GM12878 (cell line): Measurements from ENCODE around the gene ARHGEF25.

Experiments
- BCLAF1 ChIP-seq: fragments of 450-650 bp; IDR thresholded peaks from 2 replicates; pipeline ENCODE4 v1.6.1; 2017; ENCODE audit warnings: antibody characterized with exemption, mild to moderate bottlenecking, moderate library complexity
- CHD2 ChIP-seq: IDR thresholded peaks from 2 replicates; pipeline ENCODE4 v1.6.1; 2011; ENCODE audit warnings: low read depth, low read length, improper control_type of control experiment, borderline replicate concordance
- SMC3 ChIP-seq: IDR thresholded peaks from 2 replicates; pipeline ENCODE4 v1.6.1; 2011; ENCODE audit warnings: low read length, improper control_type of control experiment, borderline replicate concordance
- USF2 ChIP-seq: IDR thresholded peaks from 2 replicates; pipeline ENCODE4 v1.6.1; 2011; ENCODE audit warnings: low read depth, low read length, improper control_type of control experiment, borderline replicate concordance
- ZNF24 ChIP-seq: fragments of 450-650 bp; IDR thresholded peaks from 2 replicates; pipeline ENCODE4 v1.6.1; 2017; ENCODE audit warnings: antibody characterized with exemption, mild to moderate bottlenecking
- TF ChIP-seq, protein P1 (sequence below): IDR thresholded peaks from 2 replicates; pipeline ENCODE4 v1.6.1; 2011; ENCODE audit warnings: low read depth, mild to moderate bottlenecking, low read length, moderate library complexity, borderline replicate concordance; ENCODE audit errors: extremely low read depth
- TF ChIP-seq, protein P2 (sequence below), 3 experiments: IDR thresholded peaks in 2 of 3; conservative IDR thresholded peaks in 1 of 3; 2 replicates each; pipeline ENCODE4 v1.5.1; 2011; ENCODE audit warnings: low read depth in 3 of 3, low read length in 3 of 3, mild to moderate bottlenecking in 3 of 3, control low read depth in 2 of 3, moderate library complexity in 2 of 3, inconsistent platforms in 1 of 3, mixed read lengths in 1 of 3; ENCODE audit not compliant: control insufficient read depth in 2 of 3, insufficient read depth in 1 of 3; ENCODE audit errors: extremely low read depth in 1 of 3

DNA sequence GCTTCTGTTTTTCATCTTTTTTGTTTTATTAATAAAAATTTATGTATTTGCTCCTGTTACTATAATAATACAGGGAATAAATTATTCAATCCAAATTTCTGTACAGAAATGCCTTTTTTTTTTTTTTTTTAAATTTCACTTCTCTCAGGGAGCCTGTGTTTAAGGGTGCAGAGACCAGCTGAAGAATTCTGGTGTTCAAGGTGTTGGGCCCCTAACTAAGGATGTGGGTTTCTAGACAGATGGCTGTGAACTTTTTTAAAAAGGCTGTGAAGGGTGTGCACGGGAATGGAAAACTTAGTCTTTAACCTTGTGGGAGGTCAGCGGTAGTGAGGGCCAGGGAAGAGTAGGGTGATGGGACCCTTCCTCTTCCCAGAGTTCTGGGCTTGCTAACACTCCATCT is 7.9 kb upstream of the ARHGEF25 start:
- TF ChIP-seq SMC3, result no peak
- no peak for TF ChIP-seq CHD2
- TF ChIP-seq USF2, result no peak
- TF ChIP-seq, protein P1, sequence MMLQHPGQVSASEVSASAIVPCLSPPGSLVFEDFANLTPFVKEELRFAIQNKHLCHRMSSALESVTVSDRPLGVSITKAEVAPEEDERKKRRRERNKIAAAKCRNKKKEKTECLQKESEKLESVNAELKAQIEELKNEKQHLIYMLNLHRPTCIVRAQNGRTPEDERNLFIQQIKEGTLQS, result no peak
- TF ChIP-seq, protein P2, sequence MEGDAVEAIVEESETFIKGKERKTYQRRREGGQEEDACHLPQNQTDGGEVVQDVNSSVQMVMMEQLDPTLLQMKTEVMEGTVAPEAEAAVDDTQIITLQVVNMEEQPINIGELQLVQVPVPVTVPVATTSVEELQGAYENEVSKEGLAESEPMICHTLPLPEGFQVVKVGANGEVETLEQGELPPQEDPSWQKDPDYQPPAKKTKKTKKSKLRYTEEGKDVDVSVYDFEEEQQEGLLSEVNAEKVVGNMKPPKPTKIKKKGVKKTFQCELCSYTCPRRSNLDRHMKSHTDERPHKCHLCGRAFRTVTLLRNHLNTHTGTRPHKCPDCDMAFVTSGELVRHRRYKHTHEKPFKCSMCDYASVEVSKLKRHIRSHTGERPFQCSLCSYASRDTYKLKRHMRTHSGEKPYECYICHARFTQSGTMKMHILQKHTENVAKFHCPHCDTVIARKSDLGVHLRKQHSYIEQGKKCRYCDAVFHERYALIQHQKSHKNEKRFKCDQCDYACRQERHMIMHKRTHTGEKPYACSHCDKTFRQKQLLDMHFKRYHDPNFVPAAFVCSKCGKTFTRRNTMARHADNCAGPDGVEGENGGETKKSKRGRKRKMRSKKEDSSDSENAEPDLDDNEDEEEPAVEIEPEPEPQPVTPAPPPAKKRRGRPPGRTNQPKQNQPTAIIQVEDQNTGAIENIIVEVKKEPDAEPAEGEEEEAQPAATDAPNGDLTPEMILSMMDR (IDR thresholded peaks at IDR 0.05 in 2 of 3, conservative IDR thresholded peaks at IDR 0.05 in 1 of 3; ENCODE audit: control insufficient read depth in 2 of 3, extremely low read depth in 1 of 3, insufficient read depth in 1 of 3, low read depth in 3 of 3, low read length in 3 of 3), result no peak
- TF ChIP-seq ZNF24, result no peak
- no peak for TF ChIP-seq BCLAF1
